Right lobe of liver (tissue), 4 donors: ENCODE measurements around the gene EIF3B.
"Not testable (repeated sequence)": the region's sequence is repeated elsewhere in the genome, so short reads cannot be mapped to it uniquely, and the experiment has no call there.

Experiments used
- CTCF ChIP-seq, 4 donors: fragments of 200-600 bp in 3 of 4; fragments of 450-650 bp in 1 of 4; IDR thresholded peaks; one replicate each; pipeline versions ENCODE4 v1.5.1 to v1.8.0; 2016 to 2022; ENCODE audit warnings: antibody characterized with exemption in 4 of 4, mild to moderate bottlenecking in 2 of 4
- POLR2A ChIP-seq: fragments of 450-650 bp; IDR thresholded peaks from one replicate; pipeline ENCODE4 v1.6.1; 2017; ENCODE audit warnings: antibody characterized with exemption, mild to moderate bottlenecking
- donor health status: DM: no; HTN: no; CAD: no.
- donor health status: DM: no; HTN: no; CAD: no.
- donor health status: DM: no; HTN: yes; CAD: no.

GRCh38 chr7:2314956-2315530 is 39.6 kb upstream of the EIF3B start:
- not testable (repeated sequence) for TF ChIP-seq CTCF (IDR thresholded peaks at IDR 0.05); POLR2A
